Mucosa of stomach (tissue), 1 donor: ENCODE measurements around the gene EEF1B2.
"Not testable (repeated sequence)": the region's sequence is repeated elsewhere in the genome, so short reads cannot be mapped to it uniquely, and the experiment has no call there.

Experiments
- H3K27me3 ChIP-seq: one replicate; pipeline ENCODE4 v1.7.0; 2013; ENCODE audit warnings: mild to moderate bottlenecking, low read length; ENCODE audit not compliant: control insufficient read depth, insufficient read depth
- H3K36me3 ChIP-seq: one replicate; pipeline ENCODE4 v1.7.0; 2013; ENCODE audit warnings: low read length; ENCODE audit not compliant: control insufficient read depth, insufficient read depth
- H3K4me1 ChIP-seq: one replicate; pipeline ENCODE4 v1.7.0; 2013; ENCODE audit warnings: mild to moderate bottlenecking, low read length; ENCODE audit not compliant: control insufficient read depth, insufficient read depth
- H3K4me3 ChIP-seq: one replicate; pipeline ENCODE4 v1.7.0; 2013; ENCODE audit warnings: low read length
- H3K9ac ChIP-seq: one replicate; pipeline ENCODE4 v1.7.0; 2013; ENCODE audit warnings: mild to moderate bottlenecking, low read length, moderate library complexity
- H3K9me3 ChIP-seq: one replicate; pipeline ENCODE4 v1.7.0; 2013; ENCODE audit warnings: mild to moderate bottlenecking, low read length, moderate library complexity; ENCODE audit not compliant: control insufficient read depth
- donor health status: Pancreatic carcinoma.

The EEF1B2 gene

DNA sequence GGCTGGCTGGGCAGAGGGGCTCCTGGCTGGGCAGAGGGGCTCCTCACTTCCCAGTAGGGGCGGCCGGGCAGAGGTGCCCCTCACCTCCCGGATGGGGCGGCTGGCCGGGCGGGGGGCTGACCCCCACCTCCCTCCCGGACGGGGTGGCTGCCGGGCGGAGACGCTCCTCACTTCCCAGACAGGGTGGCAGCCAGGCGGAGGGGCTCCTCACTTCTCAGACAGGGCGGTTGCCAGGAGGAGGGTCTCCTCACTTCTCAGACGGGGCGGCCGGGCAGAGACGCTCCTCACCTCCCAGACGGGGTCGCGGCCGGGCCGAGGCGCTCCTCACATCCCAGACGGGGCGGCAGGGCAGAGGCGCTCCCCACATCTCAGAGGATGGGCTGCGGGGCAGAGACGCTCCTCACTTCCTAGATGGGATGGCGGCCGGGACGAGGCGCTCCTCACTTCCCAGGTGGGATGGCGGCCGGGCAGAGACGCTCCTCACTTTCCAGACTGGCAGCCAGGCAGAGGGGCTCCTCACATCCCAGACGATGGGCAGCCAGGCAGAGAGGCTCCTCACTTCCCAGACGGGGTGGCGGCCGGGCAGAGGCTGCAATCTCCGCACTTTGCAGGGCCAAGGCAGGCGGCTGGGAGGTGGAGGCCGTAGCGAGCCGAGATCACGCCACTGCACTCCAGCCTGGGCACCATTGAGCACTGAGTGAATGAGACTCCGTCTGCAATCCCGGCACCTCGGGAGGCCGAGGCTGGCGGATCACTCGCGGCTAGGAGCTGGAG, 12.1 kb downstream of the EEF1B2 start:
- not testable (repeated sequence) for H3K27me3 ChIP-seq, H3K4me1 ChIP-seq, H3K4me3 ChIP-seq, H3K9ac ChIP-seq, H3K9me3 ChIP-seq, H3K36me3 ChIP-seq

DNA sequence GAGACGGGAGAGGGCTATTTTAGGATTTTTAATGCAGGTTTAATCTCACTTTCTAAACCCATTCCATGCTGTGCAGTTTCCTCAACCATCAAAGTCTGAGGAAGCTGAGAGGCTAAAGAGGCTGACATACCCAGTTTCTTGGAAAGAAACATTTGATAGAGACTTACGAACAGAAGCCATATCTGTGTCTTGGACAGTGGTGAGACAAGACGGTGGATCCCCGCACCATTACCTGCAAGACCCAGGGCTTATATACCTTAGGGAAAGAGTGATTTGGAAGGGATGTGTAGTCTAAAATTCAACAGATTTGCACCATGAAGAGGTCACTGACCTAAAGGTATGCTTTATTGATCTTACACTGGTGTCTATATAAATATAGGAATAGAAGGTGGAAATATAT, 13.5 kb downstream of the EEF1B2 start:
- Histone ChIP-seq H3K36me3 (no peaks in the 10 kb centered on the region), H3K4me1 (no peaks in the 10 kb centered on the region), H3K9ac (no peak overlapping the region), H3K27me3 (no peaks in the 10 kb centered on the region), H3K9me3 (no peaks in the 10 kb centered on the region), H3K4me3 (no peak overlapping the region)

DNA sequence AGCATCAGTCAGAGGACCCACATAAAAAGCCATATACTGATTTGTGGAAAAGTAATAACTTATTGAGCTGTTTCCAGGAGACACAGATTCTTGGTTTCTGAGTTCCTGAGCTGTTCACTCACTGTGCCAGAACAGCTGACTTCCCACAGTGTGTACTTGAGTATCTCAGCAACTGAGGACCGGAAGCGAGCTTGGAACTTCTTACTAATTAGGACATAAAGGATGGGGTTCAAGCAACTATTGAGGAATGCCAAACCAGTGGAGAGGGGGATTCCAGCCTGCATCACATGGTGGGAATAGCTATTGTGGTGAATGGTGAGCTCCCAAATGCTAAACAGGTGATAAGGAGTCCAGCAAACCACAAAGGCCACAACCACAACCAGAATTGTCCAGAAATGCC, 16.4 kb downstream of the EEF1B2 start:
- Histone ChIP-seq H3K9ac (no peak overlapping the region), H3K4me3 (no peak overlapping the region), H3K4me1 (no peaks in the 10 kb centered on the region), H3K27me3 (no peaks in the 10 kb centered on the region), H3K9me3 (no peaks in the 10 kb centered on the region), H3K36me3 (no peaks in the 10 kb centered on the region)

DNA sequence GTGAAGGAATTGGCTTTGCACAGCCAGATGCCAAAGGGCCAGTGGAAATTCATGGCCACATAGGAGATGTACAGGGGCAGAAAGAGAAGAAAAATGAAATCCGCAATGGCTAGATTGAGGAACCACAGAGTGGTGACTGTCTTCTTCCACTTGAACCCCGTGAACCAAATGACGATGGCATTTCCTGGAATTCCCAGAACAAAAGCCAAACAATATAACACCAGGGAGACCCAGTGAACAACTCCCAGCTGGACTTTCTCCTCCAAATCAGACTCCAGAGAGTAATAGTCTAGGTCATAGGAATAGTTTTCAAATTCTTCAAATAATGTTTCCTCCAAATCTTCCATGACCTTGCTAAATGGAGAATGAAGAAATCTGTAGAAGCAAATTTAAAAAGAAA, 17.2 kb downstream of the EEF1B2 start:
- Histone ChIP-seq H3K9me3 (no peaks in the 10 kb centered on the region), H3K4me3 (no peak overlapping the region), H3K36me3 (no peaks in the 10 kb centered on the region), H3K27me3 (no peaks in the 10 kb centered on the region), H3K4me1 (no peaks in the 10 kb centered on the region), H3K9ac (no peak overlapping the region)

DNA sequence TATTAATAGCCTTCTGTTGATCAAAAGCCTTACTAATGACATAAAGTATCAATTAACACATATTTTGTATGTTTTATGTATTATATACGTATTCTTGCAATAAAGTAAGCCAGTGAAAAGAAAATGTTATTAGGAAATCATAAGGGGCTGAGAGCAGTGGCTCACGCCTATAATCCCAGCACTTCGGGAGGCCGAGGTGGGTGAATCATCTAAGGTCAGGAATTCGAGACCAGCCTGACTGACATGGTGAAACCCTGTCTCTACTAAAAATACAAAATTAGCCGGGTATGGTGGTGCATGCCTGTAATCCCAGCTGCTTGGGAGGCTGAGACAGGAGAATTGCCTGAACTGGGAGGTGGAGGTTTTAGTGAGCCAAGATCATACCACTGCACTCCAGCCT, 21.8 kb downstream of the EEF1B2 start:
- not testable (repeated sequence) for H3K9ac ChIP-seq, H3K27me3 ChIP-seq, H3K4me1 ChIP-seq, H3K9me3 ChIP-seq, H3K36me3 ChIP-seq, H3K4me3 ChIP-seq

GRCh38 chr2:206189691-206190090, 30.0 kb downstream of the EEF1B2 start:
- Histone ChIP-seq H3K9me3 (no peaks in the 10 kb centered on the region), H3K4me1 (no peaks in the 10 kb centered on the region), H3K9ac (no peak overlapping the region), H3K27me3 (no peaks in the 10 kb centered on the region), H3K36me3 (no peaks in the 10 kb centered on the region), H3K4me3 (no peak overlapping the region)

DNA sequence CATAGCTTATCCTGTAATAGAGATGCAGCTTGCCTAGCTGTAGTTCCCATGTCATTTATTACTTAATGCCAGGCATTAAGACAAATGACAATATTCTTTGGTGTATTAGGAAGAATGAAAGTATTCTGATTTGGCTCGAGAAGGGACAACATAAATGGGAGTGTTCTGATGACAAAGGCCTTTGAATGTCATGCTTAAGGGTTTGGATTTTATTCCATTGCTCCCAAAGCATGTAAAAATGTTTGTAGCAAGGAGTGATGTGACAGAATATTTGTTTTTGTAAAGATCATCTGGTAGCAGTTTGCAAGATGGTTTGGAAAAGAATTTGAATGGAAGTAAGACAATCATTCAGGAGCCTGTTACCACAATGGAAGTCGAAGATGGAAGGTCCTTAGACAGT, 30.4 kb downstream of the EEF1B2 start:
- Histone ChIP-seq H3K9me3 (no peaks in the 10 kb centered on the region), H3K4me3 (no peak overlapping the region), H3K36me3 (no peaks in the 10 kb centered on the region), H3K9ac (no peak overlapping the region), H3K4me1 (no peaks in the 10 kb centered on the region), H3K27me3 (no peaks in the 10 kb centered on the region)

GRCh38 chr2:206190689-206191088, 31.0 kb downstream of the EEF1B2 start:
- H3K27me3 ChIP-seq: no peaks in the 10 kb centered on the region
- no peaks in the 10 kb centered on the region for H3K36me3 ChIP-seq
- H3K9me3 ChIP-seq: no peaks in the 10 kb centered on the region
- H3K9ac ChIP-seq: no peak overlapping the region
- H3K4me3 ChIP-seq: no peak overlapping the region
- H3K4me1 ChIP-seq: no peaks in the 10 kb centered on the region

DNA sequence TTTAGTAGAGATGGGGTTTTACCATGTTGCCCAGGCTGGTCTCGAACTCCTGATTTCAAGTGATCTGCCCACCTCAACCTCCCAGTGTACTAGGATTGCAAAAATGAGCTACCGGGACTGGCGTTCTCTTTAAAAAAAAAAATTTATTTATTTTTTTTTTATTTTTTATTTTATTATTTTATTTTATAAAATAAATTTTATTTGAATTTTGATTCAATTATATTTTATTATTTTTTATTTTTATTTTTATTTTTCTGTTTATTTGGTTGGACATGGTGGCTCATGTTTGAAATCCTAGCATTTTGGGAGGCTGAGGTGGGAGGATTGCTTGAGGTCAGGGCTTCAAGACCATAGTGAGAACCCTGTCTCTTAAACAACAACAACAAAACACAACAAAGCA, 32.5 kb downstream of the EEF1B2 start:
- no peaks in the 10 kb centered on the region for H3K27me3 ChIP-seq
- no peaks in the 10 kb centered on the region for H3K9me3 ChIP-seq
- H3K4me1 ChIP-seq: no peaks in the 10 kb centered on the region
- no peak overlapping the region for H3K9ac ChIP-seq
- H3K4me3 ChIP-seq: no peak overlapping the region
- H3K36me3 ChIP-seq: no peaks in the 10 kb centered on the region

GRCh38 chr2:206193671-206194357, 34.1 kb downstream of the EEF1B2 start:
- H3K9ac ChIP-seq: no peak overlapping the region
- no peaks in the 10 kb centered on the region for H3K4me1 ChIP-seq
- peaks cover 4% of the 10 kb centered on the region for H3K27me3 ChIP-seq
- H3K9me3 ChIP-seq: no peaks in the 10 kb centered on the region
- H3K4me3 ChIP-seq: no peak overlapping the region
- H3K36me3 ChIP-seq: no peaks in the 10 kb centered on the region

DNA sequence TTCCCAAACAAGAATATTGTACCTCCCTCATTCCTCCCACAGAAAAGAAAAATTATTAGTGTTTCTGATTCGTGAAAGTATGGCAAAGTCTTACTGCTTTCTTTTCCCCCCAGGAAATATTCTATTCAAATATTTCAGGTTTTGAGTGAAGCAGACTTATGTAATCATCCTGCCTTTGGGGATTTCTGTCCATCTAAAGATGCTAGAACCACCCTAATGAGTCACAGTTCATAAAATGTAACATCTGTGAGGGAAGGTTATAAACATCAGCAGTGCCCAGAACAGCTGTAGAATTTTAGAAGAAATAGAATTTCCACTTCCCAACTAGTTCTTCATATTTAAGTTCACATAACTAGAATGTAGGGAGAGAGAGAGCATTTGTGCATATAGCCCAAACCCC, 39.0 kb downstream of the EEF1B2 start:
- H3K9me3 ChIP-seq: no peaks in the 10 kb centered on the region
- no peak overlapping the region for H3K4me3 ChIP-seq
- no peaks in the 10 kb centered on the region for H3K36me3 ChIP-seq
- peaks cover 9% of the 10 kb centered on the region for H3K4me1 ChIP-seq
- no peak overlapping the region for H3K9ac ChIP-seq
- peaks cover 4% of the 10 kb centered on the region for H3K27me3 ChIP-seq

- Histone ChIP-seq H3K9ac (no peak overlapping the region), H3K9me3 (no peaks in the 10 kb centered on the region), H3K4me1 (peaks cover 9% of the 10 kb centered on the region), H3K36me3 (no peaks in the 10 kb centered on the region), H3K4me3 (no peak overlapping the region), H3K27me3 (peaks cover 4% of the 10 kb centered on the region)
These were observed 41.6 kb downstream of the EEF1B2 start for GRCh38 chr2:206201075-206201848.
